HG03159 (cell line): ENCODE results near the gene TIMELESS.
"Not testable (repeated sequence)": the region's sequence is repeated elsewhere in the genome, so short reads cannot be mapped to it uniquely, and the experiment has no call there.

Experiments
- ATAC-seq: cut with Tn5 transposase; IDR thresholded peaks from one replicate; pipeline ENCODE4 v1.9.1; 2021; ENCODE audit warnings: mild to moderate bottlenecking, moderate library complexity; ENCODE audit not compliant: unreplicated experiment

The TIMELESS gene

GRCh38 chr12:56469007-56469930 is 20.0 kb upstream of the TIMELESS start:
- no peak for ATAC-seq

GRCh38 chr12:56468216-56469006 is 19.2 kb upstream of the TIMELESS start, which contains the start of gene SPRYD4:
Gene SPRYD4 (plus strand): TSS chr12:56468578. CDS start chr12:56468592, 14 bp downstream.
- peak; percentile 84 for ATAC-seq

DNA sequence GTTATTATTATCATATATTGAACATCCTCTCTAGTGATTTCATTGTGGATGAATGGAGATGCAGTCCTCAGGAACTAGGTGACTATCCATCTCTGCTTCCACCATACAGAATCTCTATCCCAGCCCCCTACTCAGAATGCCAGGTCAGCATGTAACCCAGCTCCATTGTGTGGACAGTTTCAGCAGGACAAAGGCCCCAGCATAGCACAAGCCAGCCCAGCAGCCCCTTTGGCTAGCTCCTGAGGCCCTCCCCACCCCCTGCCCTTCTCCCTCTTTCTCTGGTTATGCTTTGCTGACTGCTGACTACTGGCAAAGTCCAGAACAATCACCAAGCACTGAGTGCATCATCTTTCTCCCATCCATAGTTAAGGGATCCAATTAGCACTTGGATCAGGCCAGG is 13.3 kb upstream of the TIMELESS start:
- no peak for ATAC-seq

DNA sequence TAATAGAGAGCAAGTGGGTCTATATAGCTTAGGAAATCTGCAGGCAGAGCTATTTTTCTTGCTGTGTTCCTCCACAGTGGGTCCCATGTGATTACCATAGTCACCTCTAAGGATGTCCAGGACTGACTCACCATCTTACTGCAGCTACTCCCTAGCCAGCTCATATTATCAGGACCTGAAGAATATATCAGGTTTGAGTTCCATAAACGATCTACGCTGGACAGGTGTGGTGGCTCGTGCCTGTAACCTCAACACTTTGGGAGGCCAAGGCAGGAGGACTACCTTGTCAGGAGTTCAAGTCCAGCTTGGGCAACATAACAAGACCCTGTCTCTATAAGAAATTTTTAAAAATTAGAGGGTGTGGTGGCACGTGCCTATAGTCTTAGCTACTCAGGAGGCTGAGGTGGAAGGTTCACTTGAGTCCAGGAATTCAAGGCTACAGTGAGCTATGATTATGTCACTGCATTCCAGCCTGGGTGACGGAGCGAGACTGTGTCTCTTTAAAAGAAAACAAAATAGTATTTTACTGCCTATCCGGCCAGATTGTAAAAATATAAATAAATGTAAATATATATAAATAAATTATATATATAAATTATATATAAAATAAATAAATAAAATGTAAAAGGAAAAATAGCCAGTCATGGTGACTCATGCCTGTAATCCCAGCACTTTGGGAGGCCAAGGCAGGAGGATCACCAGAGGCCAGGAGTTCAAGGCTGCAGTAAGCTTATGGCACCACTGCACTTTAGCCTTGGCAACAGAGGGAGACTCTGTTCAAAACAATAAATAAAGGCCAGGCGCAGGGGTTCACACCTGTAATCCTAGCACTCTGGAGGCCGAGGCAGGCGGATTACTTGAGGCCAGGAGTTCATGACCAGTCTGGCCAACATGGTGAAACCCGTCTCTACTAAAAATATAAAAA is 12.3 kb upstream of the TIMELESS start:
- no peak for ATAC-seq

- ATAC-seq: no peak
These were observed 8.6 kb upstream of the TIMELESS start for GRCh38 chr12:56457817-56458216.

- ATAC-seq: no peak
These were observed 5.3 kb upstream of the TIMELESS start, which contains the start of gene MIP for GRCh38 chr12:56454557-56454956. Gene MIP (minus strand): TSS chr12:56454657. CDS start chr12:56454613, 44 bp downstream.

GRCh38 chr12:56451147-56451546 is 1.9 kb upstream of the TIMELESS start:
- no peak for ATAC-seq

DNA sequence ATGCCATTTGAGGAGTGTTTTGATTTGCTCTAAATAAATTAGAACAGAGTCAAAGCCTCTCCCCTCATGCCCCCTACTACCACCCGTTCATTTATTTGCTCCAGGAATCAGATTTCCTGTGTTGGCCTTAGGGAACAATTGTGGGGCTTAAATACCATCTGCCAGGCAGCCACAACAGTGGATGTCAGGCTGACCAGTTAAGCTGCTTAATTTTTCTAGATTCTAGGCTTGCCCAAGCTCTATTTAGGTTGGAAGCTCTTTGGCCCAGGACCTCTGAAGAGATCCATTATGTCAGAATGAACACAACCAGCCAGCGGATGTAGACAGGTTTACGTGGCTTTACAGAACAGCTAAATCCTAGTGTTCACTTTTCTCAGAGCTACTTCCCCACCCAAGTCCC is 1.0 kb upstream of the TIMELESS start:
- ATAC-seq: no peak

- no peak for ATAC-seq
These were observed 377 bp upstream of the TIMELESS start for GRCh38 chr12:56449622-56449984.

DNA sequence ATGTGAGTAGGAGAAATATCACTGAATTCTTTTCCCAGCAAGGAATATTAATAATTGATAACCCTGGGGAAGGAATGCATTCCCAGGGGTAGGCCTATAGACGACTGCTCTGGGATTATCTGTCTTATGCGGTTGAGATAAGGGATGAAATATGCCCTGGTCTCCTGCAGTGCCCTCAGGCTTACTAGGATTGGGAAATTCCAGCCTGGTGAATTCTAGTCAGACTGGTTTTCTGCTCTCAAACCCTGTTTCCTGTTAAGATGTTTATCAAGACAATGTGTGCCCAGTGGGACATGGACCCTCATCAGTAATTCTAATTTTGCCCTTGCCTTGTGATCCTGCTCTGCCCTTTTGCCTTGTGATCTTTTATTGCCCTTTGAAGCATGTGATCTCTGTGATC is 6.0 kb downstream of the TIMELESS start:
- ATAC-seq: not testable (repeated sequence)

- ATAC-seq: no peak
These were observed 11.6 kb downstream of the TIMELESS start for GRCh38 chr12:56437430-56438176.

DNA sequence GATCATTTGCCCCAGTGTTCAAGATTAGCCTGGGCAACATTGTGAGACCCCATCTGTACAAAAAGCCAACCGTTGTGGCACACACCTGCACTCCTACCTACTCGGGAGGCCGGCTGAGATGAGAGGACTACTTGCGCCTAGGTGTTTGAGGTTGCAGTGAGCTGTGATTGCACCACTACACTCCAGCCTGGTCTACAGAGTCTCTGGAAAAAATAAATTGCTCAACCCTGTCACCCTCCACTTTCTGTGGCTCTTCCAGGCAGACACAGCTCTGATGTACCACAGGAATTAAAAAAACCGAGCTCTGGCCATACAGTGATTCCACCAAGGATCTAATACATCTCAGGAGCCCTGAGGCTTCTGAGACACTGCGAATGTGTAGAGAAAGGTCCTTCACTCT is 14.4 kb downstream of the TIMELESS start:
- no peak for ATAC-seq

DNA sequence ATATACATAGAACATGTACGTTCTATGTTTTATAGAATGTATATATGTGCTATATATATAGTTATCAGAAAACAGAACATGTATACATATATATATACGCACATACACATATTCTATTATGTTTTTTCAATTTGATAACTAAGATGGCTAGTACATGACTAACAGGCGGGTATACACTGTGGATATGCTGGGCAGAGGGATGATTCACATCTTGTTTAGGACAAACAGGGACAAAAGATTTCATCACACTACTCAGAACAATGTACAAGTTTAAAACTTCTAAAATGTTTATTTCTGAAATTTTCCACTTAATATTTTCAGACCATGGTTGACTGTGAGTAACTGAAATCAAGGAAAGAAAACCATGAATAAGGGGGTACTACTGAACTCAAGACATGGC is 17.4 kb downstream of the TIMELESS start:
- ATAC-seq: no peak

GRCh38 chr12:56431288-56431687 is 17.9 kb downstream of the TIMELESS start:
- no peak for ATAC-seq

- no peak for ATAC-seq
These were observed 23.2 kb downstream of the TIMELESS start for GRCh38 chr12:56425940-56426438.

GRCh38 chr12:56425193-56425592 is 24.0 kb downstream of the TIMELESS start:
- no peak for ATAC-seq

DNA sequence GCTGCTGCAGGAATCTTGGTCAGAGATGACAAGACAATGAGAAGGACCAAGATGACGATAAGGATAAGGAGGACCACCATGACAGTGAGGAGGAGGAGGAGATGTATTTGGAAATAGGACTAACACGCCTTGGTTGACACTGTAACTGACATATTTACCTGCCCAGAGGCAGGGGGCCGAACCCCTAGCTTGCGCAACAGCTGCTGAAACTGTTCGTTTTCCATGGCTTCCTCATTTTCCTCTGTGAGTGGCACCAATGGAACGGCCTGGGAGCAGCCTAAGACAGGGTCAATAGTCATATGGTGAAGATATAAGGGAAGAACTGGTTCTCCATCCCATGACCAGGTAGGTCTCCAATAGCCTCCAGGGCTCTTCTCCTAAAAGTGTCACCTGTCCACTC is 28.8 kb downstream of the TIMELESS start:
- ATAC-seq: no peak

GRCh38 chr12:56417739-56418138 is 31.5 kb downstream of the TIMELESS start:
- ATAC-seq: no peak

- no peak for ATAC-seq
These were observed 34.8 kb downstream of the TIMELESS start for GRCh38 chr12:56414401-56414800.

GRCh38 chr12:56413392-56413791 is 35.8 kb downstream of the TIMELESS start:
- no peak for ATAC-seq
